ENCODE results near the gene AGXT2.

Gene AGXT2

DNA sequence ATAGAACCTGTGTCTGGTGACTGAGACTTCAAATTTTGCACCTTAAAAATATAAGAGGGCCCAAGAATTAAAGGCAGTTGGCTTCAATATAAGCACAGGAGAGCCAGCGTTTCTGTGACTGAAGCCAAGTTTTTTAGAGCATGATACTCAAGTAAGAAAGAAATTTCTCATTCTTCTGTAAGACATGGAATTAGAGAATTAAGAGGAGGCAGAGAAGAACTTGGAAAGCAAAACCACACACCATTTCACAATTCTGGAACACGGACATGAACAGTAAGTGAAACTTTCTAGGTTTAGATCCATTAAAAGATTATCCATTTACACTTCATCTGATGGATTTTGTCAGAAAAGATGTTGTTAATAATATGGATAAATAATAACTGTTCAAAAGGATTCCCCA is 8.9 kb upstream of the AGXT2 start:
- 67% methylated on average over 1 of the region's 2 CpGs for WGBS (ENCODE audit: insufficient coverage)
- peaks cover 0 to 8% (median 0%) of the 10 kb centered on the region in 5 experiments for H3K27me3 ChIP-seq (replicated peaks in 2 of 5; ENCODE audit: control insufficient read depth in 4 of 5, insufficient read depth in 5 of 5, low read length in 4 of 5)
- no peak for DNase-seq

DNA sequence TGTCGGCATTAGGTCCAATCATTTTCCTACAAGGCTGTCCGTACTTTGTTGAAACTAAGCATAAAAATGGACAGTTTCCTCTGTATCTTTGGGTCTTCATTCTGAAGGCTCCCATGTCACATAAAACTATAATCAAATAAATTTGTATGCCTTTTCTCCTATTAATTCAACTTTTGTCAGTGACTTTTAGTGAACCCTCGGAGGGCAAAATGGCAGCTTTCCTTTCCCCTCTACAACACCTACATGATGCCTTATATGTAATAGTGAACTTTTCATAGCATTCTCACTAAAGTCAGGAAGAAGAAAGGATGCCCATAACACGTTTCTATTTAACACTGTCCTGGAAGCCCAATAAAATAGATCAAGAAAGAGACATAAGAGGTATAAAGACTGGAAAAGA is 5.1 kb upstream of the AGXT2 start:
- CTCF ChIA-PET, result no interaction called here
- peaks cover 0 to 9% (median 3%) of the 10 kb centered on the region in 5 experiments for H3K27me3 ChIP-seq (replicated peaks in 2 of 5; ENCODE audit: control insufficient read depth in 4 of 5, insufficient read depth in 5 of 5, low read length in 4 of 5)
- WGBS (ENCODE audit: insufficient coverage), result 100% methylated on average over 2 of the region's 4 CpGs
- H3K9me3 ChIP-seq (ENCODE audit: control extremely low read depth in 1 of 5, control insufficient read depth in 4 of 5, insufficient read depth in 2 of 5, low read depth in 1 of 5, low read length in 4 of 5), result no peaks in the 10 kb centered on the region
- POLR2A ChIA-PET, result no interaction called here
- H3K36me3 ChIP-seq (ENCODE audit: control insufficient read depth in 4 of 4, insufficient read depth in 4 of 4, low read length in 3 of 4), result no peaks in the 10 kb centered on the region
- no peak overlapping the region for H3K27ac ChIP-seq (ENCODE audit: insufficient read depth in 1 of 2, low read depth in 1 of 2, low read length in 2 of 2, poor library complexity in 1 of 2, severe bottlenecking in 2 of 2)
- no peak overlapping the region for H3K4me3 ChIP-seq (ENCODE audit: control insufficient read depth in 1 of 7, extremely low read depth in 1 of 7, insufficient read depth in 4 of 7, low read depth in 2 of 7, low read length in 6 of 7)
- no peaks in the 10 kb centered on the region for H3K4me1 ChIP-seq (ENCODE audit: control extremely low read depth in 1 of 4, control insufficient read depth in 4 of 4, insufficient read depth in 4 of 4, low read length in 3 of 4)
- no peak for DNase-seq

More for the DNA sequence above, 8.9 kb upstream of the AGXT2 start:
- ChIA-PET CTCF (no interaction called here), POLR2A (no interaction called here)
- Histone ChIP-seq H3K36me3 (ENCODE audit: control insufficient read depth in 4 of 4, insufficient read depth in 4 of 4, low read length in 3 of 4) (no peaks in the 10 kb centered on the region), H3K9me3 (ENCODE audit: control extremely low read depth in 1 of 5, control insufficient read depth in 4 of 5, insufficient read depth in 2 of 5, low read depth in 1 of 5, low read length in 4 of 5) (no peaks in the 10 kb centered on the region), H3K27ac (ENCODE audit: insufficient read depth in 1 of 2, low read depth in 1 of 2, low read length in 2 of 2, poor library complexity in 1 of 2, severe bottlenecking in 2 of 2) (no peak overlapping the region), H3K4me1 (ENCODE audit: control extremely low read depth in 1 of 4, control insufficient read depth in 4 of 4, insufficient read depth in 4 of 4, low read length in 3 of 4) (no peaks in the 10 kb centered on the region), H3K4me3 (ENCODE audit: control insufficient read depth in 1 of 7, extremely low read depth in 1 of 7, insufficient read depth in 4 of 7, low read depth in 2 of 7, low read length in 6 of 7) (no peak overlapping the region)

DNA sequence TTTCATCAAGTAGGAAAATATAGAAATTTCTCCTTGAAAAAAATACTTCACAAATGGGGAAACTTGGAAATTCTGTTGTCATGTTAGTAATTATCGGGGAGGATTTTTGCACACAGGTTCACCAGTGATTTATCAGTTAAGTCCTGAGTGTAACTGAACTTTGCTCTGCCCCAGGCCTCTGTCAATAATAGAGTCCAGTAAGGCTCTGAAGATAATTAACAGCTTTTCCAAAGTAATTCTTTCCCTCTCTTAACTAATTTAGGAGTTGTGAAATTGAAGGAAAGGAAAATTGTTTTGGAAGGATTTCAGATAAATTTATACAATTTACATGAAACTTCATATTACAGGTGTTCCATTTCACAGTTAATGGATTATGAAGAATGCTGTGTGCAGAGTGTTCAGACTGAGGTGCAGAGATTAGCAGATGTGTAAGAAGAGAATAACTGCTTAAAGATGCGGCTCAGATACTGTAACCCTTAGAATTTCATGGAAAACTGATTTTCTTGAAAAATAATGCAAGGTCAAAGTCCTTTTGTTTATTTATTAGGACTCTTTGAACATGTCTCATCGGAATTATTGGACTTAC is 2.9 kb upstream of the AGXT2 start:
- CTCF ChIA-PET, result no interaction called here
- Histone ChIP-seq H3K27me3 (replicated peaks in 2 of 5; ENCODE audit: control insufficient read depth in 4 of 5, insufficient read depth in 5 of 5, low read length in 4 of 5) (peaks cover 0 to 5% (median 1%) of the 10 kb centered on the region in 5 experiments), H3K36me3 (ENCODE audit: control insufficient read depth in 4 of 4, insufficient read depth in 4 of 4, low read length in 3 of 4) (no peaks in the 10 kb centered on the region), H3K9me3 (ENCODE audit: control extremely low read depth in 1 of 5, control insufficient read depth in 4 of 5, insufficient read depth in 2 of 5, low read depth in 1 of 5, low read length in 4 of 5) (no peaks in the 10 kb centered on the region), H3K4me1 (ENCODE audit: control extremely low read depth in 1 of 4, control insufficient read depth in 4 of 4, insufficient read depth in 4 of 4, low read length in 3 of 4) (no peaks in the 10 kb centered on the region), H3K27ac (ENCODE audit: insufficient read depth in 1 of 2, low read depth in 1 of 2, low read length in 2 of 2, poor library complexity in 1 of 2, severe bottlenecking in 2 of 2) (no peak overlapping the region), H3K4me3 (ENCODE audit: control insufficient read depth in 1 of 7, extremely low read depth in 1 of 7, insufficient read depth in 4 of 7, low read depth in 2 of 7, low read length in 6 of 7) (no peak overlapping the region)
- DNase-seq, result no peak
- WGBS (ENCODE audit: insufficient coverage), result 100% methylated on average over 2 of the region's 3 CpGs
- POLR2A ChIA-PET, result no interaction called here

DNA sequence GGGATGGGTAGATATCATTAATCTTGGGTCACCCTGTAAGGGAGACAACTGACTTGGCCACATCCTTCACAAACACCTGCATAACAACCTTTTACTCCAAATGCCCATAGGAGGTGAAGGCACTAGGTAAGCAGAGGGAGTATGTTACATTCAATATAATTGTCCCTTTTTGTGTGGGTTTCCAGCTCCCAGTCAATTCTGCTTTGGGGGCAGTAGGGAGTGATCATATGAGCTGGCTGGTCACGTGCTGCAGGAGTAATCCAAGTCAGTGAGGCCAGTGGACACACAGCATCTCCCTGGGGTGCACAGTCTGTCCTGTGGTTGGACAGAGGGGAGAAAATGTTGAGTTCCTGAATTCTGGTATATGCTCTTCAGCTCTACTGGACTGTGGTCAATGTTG is 1.2 kb upstream of the AGXT2 start:
- no peak for DNase-seq
- Histone ChIP-seq H3K9me3 (ENCODE audit: control extremely low read depth in 1 of 5, control insufficient read depth in 4 of 5, insufficient read depth in 2 of 5, low read depth in 1 of 5, low read length in 4 of 5) (no peaks in the 10 kb centered on the region), H3K4me1 (ENCODE audit: control extremely low read depth in 1 of 4, control insufficient read depth in 4 of 4, insufficient read depth in 4 of 4, low read length in 3 of 4) (no peaks in the 10 kb centered on the region), H3K27ac (ENCODE audit: insufficient read depth in 1 of 2, low read depth in 1 of 2, low read length in 2 of 2, poor library complexity in 1 of 2, severe bottlenecking in 2 of 2) (no peak overlapping the region), H3K4me3 (ENCODE audit: control insufficient read depth in 1 of 7, extremely low read depth in 1 of 7, insufficient read depth in 4 of 7, low read depth in 2 of 7, low read length in 6 of 7) (no peak overlapping the region), H3K27me3 (replicated peaks in 2 of 5; ENCODE audit: control insufficient read depth in 4 of 5, insufficient read depth in 5 of 5, low read length in 4 of 5) (peaks cover 0 to 5% (median 3%) of the 10 kb centered on the region in 5 experiments), H3K36me3 (ENCODE audit: control insufficient read depth in 4 of 4, insufficient read depth in 4 of 4, low read length in 3 of 4) (no peaks in the 10 kb centered on the region)
- WGBS (ENCODE audit: insufficient coverage), result 78% methylated on average over 1 of the region's 1 CpG
- ChIA-PET CTCF (no interaction called here), POLR2A (no interaction called here)

DNA sequence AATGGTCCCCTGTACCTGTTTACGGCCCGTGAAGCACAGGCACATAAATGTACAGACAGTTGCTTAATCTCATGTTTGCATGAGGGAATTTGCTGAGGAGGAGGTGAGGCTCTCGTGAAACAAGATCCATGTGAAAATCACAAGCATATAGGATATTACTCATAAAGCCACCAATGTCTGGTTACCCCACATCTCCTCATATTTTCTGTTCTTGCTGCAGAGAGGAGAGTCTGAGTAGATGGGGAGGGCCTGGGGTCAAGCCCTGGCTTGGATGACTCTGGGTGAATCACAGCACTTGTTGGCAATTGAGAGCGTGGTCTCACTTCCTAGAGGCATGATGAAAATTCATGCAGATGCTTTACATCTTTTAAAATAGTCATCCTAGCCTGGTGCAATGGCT is 975 bp downstream of the AGXT2 start:
- H3K4me1 ChIP-seq (ENCODE audit: control extremely low read depth in 1 of 4, control insufficient read depth in 4 of 4, insufficient read depth in 4 of 4, low read length in 3 of 4), result no peaks in the 10 kb centered on the region
- CTCF ChIA-PET, result no interaction called here
- no peak overlapping the region for H3K27ac ChIP-seq (ENCODE audit: insufficient read depth in 1 of 2, low read depth in 1 of 2, low read length in 2 of 2, poor library complexity in 1 of 2, severe bottlenecking in 2 of 2)
- H3K9me3 ChIP-seq (ENCODE audit: control extremely low read depth in 1 of 5, control insufficient read depth in 4 of 5, insufficient read depth in 2 of 5, low read depth in 1 of 5, low read length in 4 of 5), result no peaks in the 10 kb centered on the region
- POLR2A ChIA-PET, result no interaction called here
- 100% methylated on average over 3 of the region's 4 CpGs for WGBS (ENCODE audit: insufficient coverage)
- no peak for DNase-seq
- no peak overlapping the region for H3K4me3 ChIP-seq (ENCODE audit: control insufficient read depth in 1 of 7, extremely low read depth in 1 of 7, insufficient read depth in 4 of 7, low read depth in 2 of 7, low read length in 6 of 7)
- no peaks in the 10 kb centered on the region for H3K36me3 ChIP-seq (ENCODE audit: control insufficient read depth in 4 of 4, insufficient read depth in 4 of 4, low read length in 3 of 4)
- peaks cover 0 to 3% (median 2%) of the 10 kb centered on the region in 5 experiments for H3K27me3 ChIP-seq (replicated peaks in 2 of 5; ENCODE audit: control insufficient read depth in 4 of 5, insufficient read depth in 5 of 5, low read length in 4 of 5)

DNA sequence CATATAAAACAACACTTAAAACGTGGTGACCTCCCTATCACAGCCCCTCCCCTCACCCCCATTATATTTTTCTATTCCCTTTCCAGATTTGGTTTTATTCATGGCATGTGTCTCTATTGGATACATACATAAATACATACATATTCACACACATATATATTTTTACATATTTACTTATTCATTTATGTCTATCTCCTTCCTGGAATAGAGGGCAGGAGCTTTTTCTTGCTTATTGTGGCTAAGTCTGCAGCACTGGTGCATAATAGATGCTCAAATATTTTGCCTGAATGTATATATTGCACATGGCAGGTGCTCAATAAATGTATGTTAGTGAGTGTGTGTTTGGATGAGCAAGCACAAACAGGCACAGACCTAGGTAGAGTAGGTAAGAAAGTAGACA is 2.5 kb downstream of the AGXT2 start:
- Histone ChIP-seq H3K27ac (ENCODE audit: insufficient read depth in 1 of 2, low read depth in 1 of 2, low read length in 2 of 2, poor library complexity in 1 of 2, severe bottlenecking in 2 of 2) (no peak overlapping the region), H3K4me3 (ENCODE audit: control insufficient read depth in 1 of 7, extremely low read depth in 1 of 7, insufficient read depth in 4 of 7, low read depth in 2 of 7, low read length in 6 of 7) (no peak overlapping the region), H3K27me3 (replicated peaks in 2 of 5; ENCODE audit: control insufficient read depth in 4 of 5, insufficient read depth in 5 of 5, low read length in 4 of 5) (peaks cover 0 to 7% (median 2%) of the 10 kb centered on the region in 5 experiments), H3K9me3 (ENCODE audit: control extremely low read depth in 1 of 5, control insufficient read depth in 4 of 5, insufficient read depth in 2 of 5, low read depth in 1 of 5, low read length in 4 of 5) (no peaks in the 10 kb centered on the region), H3K4me1 (ENCODE audit: control extremely low read depth in 1 of 4, control insufficient read depth in 4 of 4, insufficient read depth in 4 of 4, low read length in 3 of 4) (no peaks in the 10 kb centered on the region), H3K36me3 (ENCODE audit: control insufficient read depth in 4 of 4, insufficient read depth in 4 of 4, low read length in 3 of 4) (no peaks in the 10 kb centered on the region)
- no CpG with 5 or more reads among the region's 1 CpG for WGBS (ENCODE audit: insufficient coverage)
- DNase-seq, result no peak
- ChIA-PET POLR2A (no interaction called here), CTCF (no interaction called here)

DNA sequence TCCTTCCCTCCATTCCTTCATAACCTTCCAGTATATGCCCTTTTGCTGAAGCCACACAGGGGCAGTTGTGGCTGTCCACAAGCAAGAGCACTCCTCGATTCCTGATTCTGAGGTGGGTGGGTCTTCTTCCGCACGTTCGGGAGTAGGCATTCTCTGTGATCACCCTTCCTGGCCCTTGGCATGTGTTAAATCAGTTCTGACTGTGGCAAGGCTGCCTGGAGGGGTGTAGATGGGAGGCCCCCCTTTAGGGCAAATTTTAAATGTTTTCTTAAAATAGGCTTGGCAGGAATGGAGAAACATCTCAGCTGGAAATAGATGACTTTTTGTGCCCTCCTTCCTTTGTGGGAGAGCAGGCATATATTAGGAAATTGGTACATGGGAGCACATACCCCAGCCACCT is 3.1 kb downstream of the AGXT2 start:
- H3K4me3 ChIP-seq (ENCODE audit: control insufficient read depth in 1 of 7, extremely low read depth in 1 of 7, insufficient read depth in 4 of 7, low read depth in 2 of 7, low read length in 6 of 7), result no peak overlapping the region
- no peaks in the 10 kb centered on the region for H3K4me1 ChIP-seq (ENCODE audit: control extremely low read depth in 1 of 4, control insufficient read depth in 4 of 4, insufficient read depth in 4 of 4, low read length in 3 of 4)
- POLR2A ChIA-PET, result no interaction called here
- no peaks in the 10 kb centered on the region for H3K36me3 ChIP-seq (ENCODE audit: control insufficient read depth in 4 of 4, insufficient read depth in 4 of 4, low read length in 3 of 4)
- CTCF ChIA-PET, result no interaction called here
- H3K27me3 ChIP-seq (replicated peaks in 2 of 5; ENCODE audit: control insufficient read depth in 4 of 5, insufficient read depth in 5 of 5, low read length in 4 of 5), result peaks cover 0 to 7% (median 2%) of the 10 kb centered on the region in 5 experiments
- no peaks in the 10 kb centered on the region for H3K9me3 ChIP-seq (ENCODE audit: control extremely low read depth in 1 of 5, control insufficient read depth in 4 of 5, insufficient read depth in 2 of 5, low read depth in 1 of 5, low read length in 4 of 5)
- no peak overlapping the region for H3K27ac ChIP-seq (ENCODE audit: insufficient read depth in 1 of 2, low read depth in 1 of 2, low read length in 2 of 2, poor library complexity in 1 of 2, severe bottlenecking in 2 of 2)
- 90% methylated on average over 2 of the region's 4 CpGs for WGBS (ENCODE audit: insufficient coverage)
- no peak for DNase-seq
